ENCODE results near the gene NTRK1.

Gene NTRK1

DNA sequence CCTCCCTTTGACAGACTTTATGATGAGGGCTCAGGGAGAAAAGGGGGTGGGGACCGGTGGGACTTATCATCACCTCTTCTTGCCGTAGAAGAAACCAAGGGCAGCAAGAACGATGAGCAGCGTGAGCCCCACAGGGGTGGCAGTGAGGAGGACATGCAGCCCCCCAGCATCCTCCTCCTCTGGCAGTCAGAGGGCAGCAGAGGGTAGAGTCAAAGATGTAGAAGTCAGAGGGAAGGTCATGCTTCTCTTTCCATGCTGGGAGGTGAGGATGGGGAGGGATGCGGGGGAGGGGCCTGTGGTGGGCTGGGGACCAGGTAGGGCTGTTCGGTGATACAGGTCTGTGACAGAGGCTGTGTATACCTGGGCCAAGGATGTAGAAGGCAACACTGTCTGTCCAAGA lies 16.6 kb upstream of the NTRK1 start:
- TF ChIP-seq, protein P1, sequence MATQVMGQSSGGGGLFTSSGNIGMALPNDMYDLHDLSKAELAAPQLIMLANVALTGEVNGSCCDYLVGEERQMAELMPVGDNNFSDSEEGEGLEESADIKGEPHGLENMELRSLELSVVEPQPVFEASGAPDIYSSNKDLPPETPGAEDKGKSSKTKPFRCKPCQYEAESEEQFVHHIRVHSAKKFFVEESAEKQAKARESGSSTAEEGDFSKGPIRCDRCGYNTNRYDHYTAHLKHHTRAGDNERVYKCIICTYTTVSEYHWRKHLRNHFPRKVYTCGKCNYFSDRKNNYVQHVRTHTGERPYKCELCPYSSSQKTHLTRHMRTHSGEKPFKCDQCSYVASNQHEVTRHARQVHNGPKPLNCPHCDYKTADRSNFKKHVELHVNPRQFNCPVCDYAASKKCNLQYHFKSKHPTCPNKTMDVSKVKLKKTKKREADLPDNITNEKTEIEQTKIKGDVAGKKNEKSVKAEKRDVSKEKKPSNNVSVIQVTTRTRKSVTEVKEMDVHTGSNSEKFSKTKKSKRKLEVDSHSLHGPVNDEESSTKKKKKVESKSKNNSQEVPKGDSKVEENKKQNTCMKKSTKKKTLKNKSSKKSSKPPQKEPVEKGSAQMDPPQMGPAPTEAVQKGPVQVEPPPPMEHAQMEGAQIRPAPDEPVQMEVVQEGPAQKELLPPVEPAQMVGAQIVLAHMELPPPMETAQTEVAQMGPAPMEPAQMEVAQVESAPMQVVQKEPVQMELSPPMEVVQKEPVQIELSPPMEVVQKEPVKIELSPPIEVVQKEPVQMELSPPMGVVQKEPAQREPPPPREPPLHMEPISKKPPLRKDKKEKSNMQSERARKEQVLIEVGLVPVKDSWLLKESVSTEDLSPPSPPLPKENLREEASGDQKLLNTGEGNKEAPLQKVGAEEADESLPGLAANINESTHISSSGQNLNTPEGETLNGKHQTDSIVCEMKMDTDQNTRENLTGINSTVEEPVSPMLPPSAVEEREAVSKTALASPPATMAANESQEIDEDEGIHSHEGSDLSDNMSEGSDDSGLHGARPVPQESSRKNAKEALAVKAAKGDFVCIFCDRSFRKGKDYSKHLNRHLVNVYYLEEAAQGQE (IDR thresholded peaks at IDR 0.05; ENCODE audit: insufficient replicate concordance, low read depth) = no peak
- TF ChIP-seq GABPA (IDR thresholded peaks at IDR 0.05; ENCODE audit: low read depth) (no peak), SPI1 (IDR thresholded peaks at IDR 0.05; ENCODE audit: borderline replicate concordance, low read depth) (no peak), POLR2AphosphoS5 (IDR thresholded peaks at IDR 0.05; ENCODE audit: low read depth) (no peak)
- TF ChIP-seq, protein P2, sequence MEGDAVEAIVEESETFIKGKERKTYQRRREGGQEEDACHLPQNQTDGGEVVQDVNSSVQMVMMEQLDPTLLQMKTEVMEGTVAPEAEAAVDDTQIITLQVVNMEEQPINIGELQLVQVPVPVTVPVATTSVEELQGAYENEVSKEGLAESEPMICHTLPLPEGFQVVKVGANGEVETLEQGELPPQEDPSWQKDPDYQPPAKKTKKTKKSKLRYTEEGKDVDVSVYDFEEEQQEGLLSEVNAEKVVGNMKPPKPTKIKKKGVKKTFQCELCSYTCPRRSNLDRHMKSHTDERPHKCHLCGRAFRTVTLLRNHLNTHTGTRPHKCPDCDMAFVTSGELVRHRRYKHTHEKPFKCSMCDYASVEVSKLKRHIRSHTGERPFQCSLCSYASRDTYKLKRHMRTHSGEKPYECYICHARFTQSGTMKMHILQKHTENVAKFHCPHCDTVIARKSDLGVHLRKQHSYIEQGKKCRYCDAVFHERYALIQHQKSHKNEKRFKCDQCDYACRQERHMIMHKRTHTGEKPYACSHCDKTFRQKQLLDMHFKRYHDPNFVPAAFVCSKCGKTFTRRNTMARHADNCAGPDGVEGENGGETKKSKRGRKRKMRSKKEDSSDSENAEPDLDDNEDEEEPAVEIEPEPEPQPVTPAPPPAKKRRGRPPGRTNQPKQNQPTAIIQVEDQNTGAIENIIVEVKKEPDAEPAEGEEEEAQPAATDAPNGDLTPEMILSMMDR (IDR thresholded peaks at IDR 0.05; ENCODE audit: insufficient read depth, low read length) = no peak
- H3K27me3 ChIP-seq (ENCODE audit: insufficient read depth, poor library complexity, severe bottlenecking) = peaks cover 60% of the 10 kb centered on the region
- H3K27ac ChIP-seq (replicated peaks) = no peak overlapping the region
- no peak for DNase-seq (ENCODE audit: low read depth in 1 of 2, low spot score in 1 of 2)
- H3K4me3 ChIP-seq (replicated peaks; ENCODE audit: insufficient read depth, low read length) = no peak overlapping the region

DNA sequence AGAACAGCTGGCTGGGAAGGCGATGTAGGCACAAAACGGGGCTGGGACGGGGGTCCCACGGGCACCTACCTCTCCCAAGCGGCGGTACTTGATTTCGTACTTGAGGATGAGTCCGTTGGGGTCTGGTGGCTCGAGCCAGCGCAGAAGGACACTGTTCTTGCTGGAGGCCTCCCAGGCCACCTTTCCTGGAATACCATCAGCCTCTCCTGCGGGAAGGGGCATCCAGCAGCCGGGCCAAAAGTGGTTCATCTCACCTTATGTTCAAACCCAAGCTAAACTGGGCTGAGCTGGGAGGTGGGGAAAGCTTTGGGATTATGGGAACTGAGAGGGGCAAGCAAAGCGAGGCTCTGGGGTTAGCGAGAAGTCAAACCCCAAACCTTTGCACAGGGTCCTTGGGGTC lies 16.0 kb upstream of the NTRK1 start:
- TF ChIP-seq GABPA (IDR thresholded peaks at IDR 0.05; ENCODE audit: low read depth) (no peak), POLR2AphosphoS5 (IDR thresholded peaks at IDR 0.05; ENCODE audit: low read depth) (no peak), SPI1 (IDR thresholded peaks at IDR 0.05; ENCODE audit: borderline replicate concordance, low read depth) (no peak)
- TF ChIP-seq, protein P1 (IDR thresholded peaks at IDR 0.05; ENCODE audit: insufficient replicate concordance, low read depth) = no peak
- TF ChIP-seq, protein P2 (IDR thresholded peaks at IDR 0.05; ENCODE audit: insufficient read depth, low read length) = no peak
- H3K27ac ChIP-seq (replicated peaks) = no peak overlapping the region
- no peak for DNase-seq (ENCODE audit: low read depth in 1 of 2, low spot score in 1 of 2)
- no peak overlapping the region for H3K4me3 ChIP-seq (replicated peaks; ENCODE audit: insufficient read depth, low read length)
- peaks cover 58% of the 10 kb centered on the region for H3K27me3 ChIP-seq (ENCODE audit: insufficient read depth, poor library complexity, severe bottlenecking)

DNA sequence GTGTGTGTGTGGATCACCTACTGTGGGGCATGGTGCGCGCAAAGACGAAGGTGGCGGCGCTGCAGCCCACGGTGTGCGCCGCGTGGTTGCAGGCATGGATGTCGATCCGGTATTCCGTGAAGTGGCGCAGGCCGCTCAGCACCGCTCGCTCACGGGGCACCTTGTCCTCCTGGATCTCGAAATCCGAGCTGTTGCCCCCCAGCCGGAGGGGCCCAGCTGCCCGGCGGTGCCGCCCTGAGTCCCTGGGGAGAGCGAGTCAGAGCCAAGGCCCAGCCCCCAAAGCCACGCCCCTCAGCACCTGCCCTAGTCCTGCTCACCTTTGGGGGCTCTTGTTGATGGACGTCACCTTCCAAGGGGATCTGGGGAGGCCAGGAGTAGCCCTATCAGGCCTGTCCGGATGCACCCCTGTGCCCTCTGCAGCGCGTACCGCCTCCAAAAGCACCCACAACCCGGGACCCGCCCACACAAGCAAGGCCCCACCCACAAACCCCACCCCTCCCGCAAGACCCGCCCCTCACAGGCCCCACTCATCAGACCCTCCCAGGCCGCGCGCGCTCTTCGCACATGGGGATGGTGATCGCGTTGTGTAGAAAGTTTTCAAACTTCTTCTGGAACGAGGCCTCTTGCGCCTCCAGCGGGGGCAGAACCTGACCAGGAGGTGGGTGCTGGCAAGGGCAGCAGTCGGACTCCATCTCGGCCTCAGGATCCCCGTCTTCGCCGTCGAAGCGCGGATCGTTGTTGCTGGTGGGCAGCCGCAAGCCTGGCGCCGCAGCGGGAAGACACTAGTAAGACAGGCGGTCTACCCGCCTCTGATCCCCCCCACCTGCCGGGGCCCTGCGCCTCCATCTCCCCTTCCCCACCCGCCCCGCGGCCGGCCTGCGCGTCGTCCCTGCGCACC lies 15.4 kb upstream of the NTRK1 start:
- no peak for TF ChIP-seq GABPA (IDR thresholded peaks at IDR 0.05; ENCODE audit: low read depth)
- TF ChIP-seq, protein P1 (IDR thresholded peaks at IDR 0.05; ENCODE audit: insufficient replicate concordance, low read depth) = no peak
- no peak for TF ChIP-seq POLR2AphosphoS5 (IDR thresholded peaks at IDR 0.05; ENCODE audit: low read depth)
- TF ChIP-seq, protein P2 (IDR thresholded peaks at IDR 0.05; ENCODE audit: insufficient read depth, low read length) = no peak
- TF ChIP-seq SPI1 (IDR thresholded peaks at IDR 0.05; ENCODE audit: borderline replicate concordance, low read depth) = no peak
- no peak overlapping the region for H3K27ac ChIP-seq (replicated peaks)
- DNase-seq (ENCODE audit: low read depth in 1 of 2, low spot score in 1 of 2) = no peak
- peaks cover 58% of the 10 kb centered on the region for H3K27me3 ChIP-seq (ENCODE audit: insufficient read depth, poor library complexity, severe bottlenecking)
- H3K4me3 ChIP-seq (replicated peaks; ENCODE audit: insufficient read depth, low read length) = no peak overlapping the region
